ENCODE results near the gene MAPK4.

MAPK4 gene

GRCh38 chr18:50626317-50626716 lies 66.4 kb downstream of the MAPK4 start:
- no peak for TF ChIP-seq CTCF (IDR thresholded peaks at IDR 0.05; ENCODE audit: poor library complexity, severe bottlenecking)
- Histone ChIP-seq H3K9me3 (ENCODE audit: severe bottlenecking) (no peaks in the 10 kb centered on the region), H3K27ac (ENCODE audit: poor library complexity, severe bottlenecking) (no peak overlapping the region), H3K4me3 (ENCODE audit: severe bottlenecking) (no peak overlapping the region), H3K27me3 (ENCODE audit: insufficient read depth, poor library complexity, severe bottlenecking) (no peaks in the 10 kb centered on the region), H3K4me1 (ENCODE audit: insufficient read depth, poor library complexity, severe bottlenecking) (peaks cover 23% of the 10 kb centered on the region), H3K36me3 (ENCODE audit: low read depth) (no peaks in the 10 kb centered on the region)
- DNase-seq (ENCODE audit: low spot score) (no peak), ATAC-seq (ENCODE audit: low read depth) (no peak)

- Histone ChIP-seq H3K36me3 (ENCODE audit: low read depth) (no peaks in the 10 kb centered on the region), H3K9me3 (ENCODE audit: severe bottlenecking) (no peaks in the 10 kb centered on the region), H3K27ac (ENCODE audit: poor library complexity, severe bottlenecking) (peak overlapping the region; percentile 34), H3K27me3 (ENCODE audit: insufficient read depth, poor library complexity, severe bottlenecking) (no peaks in the 10 kb centered on the region), H3K4me3 (ENCODE audit: severe bottlenecking) (no peak overlapping the region), H3K4me1 (ENCODE audit: insufficient read depth, poor library complexity, severe bottlenecking) (peaks cover 33% of the 10 kb centered on the region)
- DNase-seq (ENCODE audit: low spot score) (no peak), ATAC-seq (ENCODE audit: low read depth) (peak; percentile 21; the same call in 1 of the 3 replicates)
- TF ChIP-seq CTCF (IDR thresholded peaks at IDR 0.05; ENCODE audit: poor library complexity, severe bottlenecking) = no peak
Observed at GRCh38 chr18:50627594-50628532, 68.0 kb downstream of the MAPK4 start.

GRCh38 chr18:50628533-50628905 lies 68.6 kb downstream of the MAPK4 start:
- peak overlapping the region; percentile 34 for H3K27ac ChIP-seq (ENCODE audit: poor library complexity, severe bottlenecking)
- no peak for ATAC-seq (ENCODE audit: low read depth)
- DNase-seq (ENCODE audit: low spot score) = no peak
- no peaks in the 10 kb centered on the region for H3K27me3 ChIP-seq (ENCODE audit: insufficient read depth, poor library complexity, severe bottlenecking)
- TF ChIP-seq CTCF (IDR thresholded peaks at IDR 0.05; ENCODE audit: poor library complexity, severe bottlenecking) = no peak
- H3K9me3 ChIP-seq (ENCODE audit: severe bottlenecking) = no peaks in the 10 kb centered on the region
- H3K36me3 ChIP-seq (ENCODE audit: low read depth) = no peaks in the 10 kb centered on the region
- H3K4me1 ChIP-seq (ENCODE audit: insufficient read depth, poor library complexity, severe bottlenecking) = peaks cover 40% of the 10 kb centered on the region
- H3K4me3 ChIP-seq (ENCODE audit: severe bottlenecking) = no peak overlapping the region

- no peak for DNase-seq (ENCODE audit: low spot score)
Observed at GRCh38 chr18:50629148-50629631, 69.3 kb downstream of the MAPK4 start.

More at GRCh38 chr18:50629148-50629631, 69.3 kb downstream of the MAPK4 start:
- H3K4me3 ChIP-seq (ENCODE audit: severe bottlenecking) = no peak overlapping the region
- H3K36me3 ChIP-seq (ENCODE audit: low read depth) = no peaks in the 10 kb centered on the region
- H3K9me3 ChIP-seq (ENCODE audit: severe bottlenecking) = no peaks in the 10 kb centered on the region
- ATAC-seq (ENCODE audit: low read depth) = peak; percentile 63
- TF ChIP-seq CTCF (IDR thresholded peaks at IDR 0.05; ENCODE audit: poor library complexity, severe bottlenecking) = no peak
- no peaks in the 10 kb centered on the region for H3K27me3 ChIP-seq (ENCODE audit: insufficient read depth, poor library complexity, severe bottlenecking)
- H3K27ac ChIP-seq (ENCODE audit: poor library complexity, severe bottlenecking) = peak overlapping the region; percentile 34
- peaks cover 41% of the 10 kb centered on the region for H3K4me1 ChIP-seq (ENCODE audit: insufficient read depth, poor library complexity, severe bottlenecking)

Measured in RWPE2 (cell line).